Amniotic epithelial cell (primary cell): Measurements from ENCODE around the gene GYG1.
A peak's percentile ranks its signal among the peaks of the same experiment; 100 is the strongest.

Experiments used
- DNase-seq: peaks from one replicate; pipeline ENCODE4 v3.0.0-alpha.2; 2010; ENCODE audit warnings: low read depth

The GYG1 gene

GRCh38 chr3:148990236-148990635 lies 1.1 kb upstream of the GYG1 start:
- no peak for DNase-seq

- DNase-seq: no peak
Observed at GRCh38 chr3:148992027-148992634, 791 bp downstream of the GYG1 start.

- DNase-seq: no peak
Observed at GRCh38 chr3:148992635-148993255, 1.4 kb downstream of the GYG1 start.

GRCh38 chr3:148997623-148998022 lies 6.3 kb downstream of the GYG1 start:
- no peak for DNase-seq

- DNase-seq: peak; percentile 16
Observed at GRCh38 chr3:148998297-148998696, 7.0 kb downstream of the GYG1 start.

GRCh38 chr3:148998715-148999423 lies 7.5 kb downstream of the GYG1 start:
- DNase-seq: no peak

- DNase-seq: no peak
Observed at GRCh38 chr3:148999806-149000205, 8.5 kb downstream of the GYG1 start.

GRCh38 chr3:149000206-149000745 lies 8.9 kb downstream of the GYG1 start:
- no peak for DNase-seq

GRCh38 chr3:149001727-149002126 lies 10.4 kb downstream of the GYG1 start:
- no peak for DNase-seq

GRCh38 chr3:149003653-149004305 lies 12.4 kb downstream of the GYG1 start:
- no peak for DNase-seq

GRCh38 chr3:149004622-149005021 lies 13.3 kb downstream of the GYG1 start:
- peak; percentile 82 for DNase-seq

- peak; percentile 57 for DNase-seq
Observed at GRCh38 chr3:149005416-149005815, 14.1 kb downstream of the GYG1 start.

- DNase-seq: no peak
Observed at GRCh38 chr3:149007567-149008257, 16.4 kb downstream of the GYG1 start.

GRCh38 chr3:149009732-149010131 lies 18.4 kb downstream of the GYG1 start:
- peak; percentile 41 for DNase-seq

GRCh38 chr3:149010504-149010951 lies 19.2 kb downstream of the GYG1 start:
- peak; percentile 65 for DNase-seq

- DNase-seq: no peak
Observed at GRCh38 chr3:149010966-149011365, 19.6 kb downstream of the GYG1 start.

- DNase-seq: no peak
Observed at GRCh38 chr3:149011676-149012075, 20.3 kb downstream of the GYG1 start.

GRCh38 chr3:149013726-149014125 lies 22.4 kb downstream of the GYG1 start:
- no peak for DNase-seq

GRCh38 chr3:149015393-149015792 lies 24.1 kb downstream of the GYG1 start:
- DNase-seq: no peak

- no peak for DNase-seq
Observed at GRCh38 chr3:149016242-149016641, 24.9 kb downstream of the GYG1 start.

- peak; percentile 95 for DNase-seq
Observed at GRCh38 chr3:149016669-149017541, 25.6 kb downstream of the GYG1 start.
